OCI-LY1 (cell line): ENCODE measurements around the gene AKAP13.

Experiments
- EZH2 ChIP-seq: fragments of 200-600 bp; sonication (generic), shearing (Covaris generic); IDR thresholded peaks from 2 replicates; pipeline ENCODE4 v1.8.0; 2017; ENCODE audit warnings: borderline replicate concordance, mixed run types, mild to moderate bottlenecking, antibody characterized with exemption, low read length, moderate library complexity, mixed read lengths
- TF ChIP-seq, protein P1 (sequence below): fragments of 200-600 bp; sonication (generic), shearing (Covaris generic); IDR thresholded peaks from 2 replicates; pipeline ENCODE4 v1.5.1; 2017; ENCODE audit warnings: mild to moderate bottlenecking, antibody characterized with exemption, low read length, moderate library complexity, mixed read lengths

DNA sequence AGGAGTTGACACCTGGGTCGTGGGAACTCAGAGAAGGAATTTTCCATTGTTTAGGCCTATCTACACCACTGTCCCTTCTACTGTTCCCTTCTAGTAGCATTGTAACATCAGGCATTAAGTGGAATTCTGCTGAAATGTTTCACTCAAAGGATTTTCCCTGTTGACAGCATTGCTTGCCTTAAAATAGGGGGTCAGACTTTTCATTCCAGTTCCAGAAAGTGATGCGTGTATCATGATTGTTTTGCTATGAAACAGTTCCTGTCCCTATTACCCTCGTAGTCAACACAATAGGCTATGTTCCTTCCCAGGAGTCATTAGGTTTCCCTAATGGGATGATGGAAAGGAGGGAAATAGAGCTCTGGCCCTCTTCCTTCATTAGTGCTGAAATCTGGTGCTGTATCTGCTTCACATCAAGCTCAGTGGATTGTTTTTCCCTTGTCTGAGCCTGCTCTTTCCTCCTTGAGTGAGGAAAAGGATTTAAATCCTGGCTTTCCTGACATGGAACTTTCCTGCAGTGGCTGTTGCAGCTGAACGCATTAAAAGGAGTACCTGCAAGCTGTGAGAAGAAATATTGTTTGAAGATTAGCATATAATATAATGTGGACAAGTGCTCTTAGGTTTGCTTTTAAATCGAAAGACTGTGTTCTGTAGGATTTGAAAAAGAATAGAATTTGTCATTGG is 218.5 kb downstream of the AKAP13 start:
- TF ChIP-seq, protein P1, sequence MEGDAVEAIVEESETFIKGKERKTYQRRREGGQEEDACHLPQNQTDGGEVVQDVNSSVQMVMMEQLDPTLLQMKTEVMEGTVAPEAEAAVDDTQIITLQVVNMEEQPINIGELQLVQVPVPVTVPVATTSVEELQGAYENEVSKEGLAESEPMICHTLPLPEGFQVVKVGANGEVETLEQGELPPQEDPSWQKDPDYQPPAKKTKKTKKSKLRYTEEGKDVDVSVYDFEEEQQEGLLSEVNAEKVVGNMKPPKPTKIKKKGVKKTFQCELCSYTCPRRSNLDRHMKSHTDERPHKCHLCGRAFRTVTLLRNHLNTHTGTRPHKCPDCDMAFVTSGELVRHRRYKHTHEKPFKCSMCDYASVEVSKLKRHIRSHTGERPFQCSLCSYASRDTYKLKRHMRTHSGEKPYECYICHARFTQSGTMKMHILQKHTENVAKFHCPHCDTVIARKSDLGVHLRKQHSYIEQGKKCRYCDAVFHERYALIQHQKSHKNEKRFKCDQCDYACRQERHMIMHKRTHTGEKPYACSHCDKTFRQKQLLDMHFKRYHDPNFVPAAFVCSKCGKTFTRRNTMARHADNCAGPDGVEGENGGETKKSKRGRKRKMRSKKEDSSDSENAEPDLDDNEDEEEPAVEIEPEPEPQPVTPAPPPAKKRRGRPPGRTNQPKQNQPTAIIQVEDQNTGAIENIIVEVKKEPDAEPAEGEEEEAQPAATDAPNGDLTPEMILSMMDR = no peak
- TF ChIP-seq EZH2 = no peak
